ENCODE measurements around the gene LITAFD.
A peak's percentile ranks its signal among the peaks of the same experiment; 100 is the strongest.

LITAFD gene

DNA sequence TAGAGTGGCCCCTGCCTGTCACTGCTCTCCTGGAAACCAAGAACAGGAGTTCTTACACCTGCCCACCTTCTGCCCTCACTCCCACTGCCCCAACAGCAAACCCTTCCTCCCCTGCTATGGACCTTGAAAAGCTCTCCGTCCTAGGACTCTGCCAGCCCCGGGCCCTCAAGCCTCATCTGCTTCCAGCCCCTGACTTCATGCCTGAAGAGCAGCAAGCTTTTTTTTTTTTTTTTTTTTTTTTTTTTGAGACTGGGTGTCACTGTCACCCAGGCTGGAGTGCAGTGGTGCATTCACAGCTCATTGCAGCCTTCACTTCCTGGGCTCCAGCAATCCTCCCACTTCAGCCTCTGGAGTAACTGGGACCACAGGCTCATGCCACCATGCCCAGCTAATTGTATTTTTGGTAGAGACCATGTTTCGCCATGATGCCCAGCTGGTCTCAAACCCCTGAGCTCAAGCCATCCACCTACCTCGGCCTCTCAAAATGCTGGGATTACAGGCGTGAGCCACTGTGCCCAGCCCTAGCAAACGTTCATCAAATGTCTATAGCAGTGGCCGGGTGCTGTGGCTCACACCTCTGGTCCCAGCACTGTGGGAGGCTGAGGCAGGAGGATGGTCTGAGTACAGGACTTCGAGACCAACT, 30.3 kb upstream of the LITAFD start:
- Mint-ChIP-seq H3K36me3 (ENCODE audit: low read depth) (peaks cover 59% of the 10 kb centered on the region), H3K27ac (no peak overlapping the region), H3K27me3 (no peaks in the 10 kb centered on the region), H3K9me3 (no peaks in the 10 kb centered on the region), H3K4me3 (no peak overlapping the region), H3K4me1 (ENCODE audit: low read depth) (peaks cover 27% of the 10 kb centered on the region)

DNA sequence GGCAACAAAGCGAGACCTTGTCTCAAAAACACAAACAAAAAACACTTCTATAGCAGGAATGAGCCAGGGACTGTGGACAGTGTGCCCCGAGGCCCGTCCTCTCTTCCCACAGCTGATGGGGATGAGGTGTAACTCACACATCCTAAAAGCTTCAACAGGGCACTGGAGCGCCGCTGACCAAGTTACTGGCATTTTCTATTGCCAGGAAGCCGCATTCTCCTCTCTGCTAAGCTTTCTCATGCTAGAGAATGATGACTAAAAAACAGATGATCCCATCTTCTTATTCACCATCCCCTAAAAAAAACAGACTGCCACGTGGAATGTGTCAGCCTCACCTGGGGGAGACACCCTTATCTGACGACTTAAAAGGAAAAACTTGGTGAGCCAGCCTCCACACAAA, 29.6 kb upstream of the LITAFD start:
- Mint-ChIP-seq H3K9me3 (no peaks in the 10 kb centered on the region), H3K27ac (peak overlapping the region; percentile 29), H3K27me3 (no peaks in the 10 kb centered on the region), H3K4me3 (no peak overlapping the region), H3K4me1 (ENCODE audit: low read depth) (peaks cover 27% of the 10 kb centered on the region), H3K36me3 (ENCODE audit: low read depth) (peaks cover 59% of the 10 kb centered on the region)

DNA sequence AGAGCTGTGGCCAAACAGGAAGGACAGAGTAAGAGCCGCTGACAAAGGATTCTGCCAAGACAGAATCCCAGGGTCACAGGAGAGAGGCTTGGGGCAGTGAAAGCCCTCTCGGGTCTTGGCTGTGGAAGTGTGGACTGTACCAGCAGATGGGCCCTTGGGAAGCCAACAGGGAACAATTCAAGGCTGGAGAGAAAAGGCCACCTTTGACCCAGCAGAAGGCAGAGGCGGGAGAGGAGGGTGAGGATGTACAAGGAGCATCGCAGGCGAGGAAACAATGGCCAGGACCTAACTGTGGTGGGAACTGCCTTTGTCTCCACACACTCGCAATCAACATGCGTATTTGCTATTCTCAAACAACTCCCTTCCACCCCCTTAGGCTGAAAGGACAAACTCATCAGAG, 29.0 kb upstream of the LITAFD start:
- H3K9me3 Mint-ChIP-seq, result no peaks in the 10 kb centered on the region
- no peak overlapping the region for H3K4me3 Mint-ChIP-seq
- peaks cover 64% of the 10 kb centered on the region for H3K36me3 Mint-ChIP-seq (ENCODE audit: low read depth)
- H3K27ac Mint-ChIP-seq, result no peak overlapping the region
- H3K4me1 Mint-ChIP-seq (ENCODE audit: low read depth), result peaks cover 27% of the 10 kb centered on the region
- no peaks in the 10 kb centered on the region for H3K27me3 Mint-ChIP-seq

DNA sequence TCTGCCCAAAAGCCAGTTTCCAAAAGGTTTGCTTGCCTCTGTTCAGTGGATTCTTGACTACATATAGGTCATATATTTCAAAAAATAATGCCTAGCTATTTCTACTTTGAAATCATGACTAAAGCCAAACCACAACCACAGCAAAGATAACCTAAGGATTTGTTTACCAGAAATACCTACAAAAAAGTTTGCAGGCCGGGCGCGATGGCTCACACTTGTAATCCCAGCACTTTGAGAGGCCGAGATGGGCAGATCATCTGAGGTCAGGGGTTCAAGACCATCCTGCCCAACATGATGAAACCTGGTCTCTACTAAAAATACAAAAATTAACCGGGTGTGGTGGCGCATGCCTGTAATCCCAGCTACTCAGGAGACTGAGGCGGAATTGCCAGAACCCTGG, 28.5 kb upstream of the LITAFD start:
- H3K27me3 Mint-ChIP-seq, result no peaks in the 10 kb centered on the region
- no peak overlapping the region for H3K27ac Mint-ChIP-seq
- peaks cover 27% of the 10 kb centered on the region for H3K4me1 Mint-ChIP-seq (ENCODE audit: low read depth)
- no peaks in the 10 kb centered on the region for H3K9me3 Mint-ChIP-seq
- H3K4me3 Mint-ChIP-seq, result no peak overlapping the region
- H3K36me3 Mint-ChIP-seq (ENCODE audit: low read depth), result peaks cover 65% of the 10 kb centered on the region

DNA sequence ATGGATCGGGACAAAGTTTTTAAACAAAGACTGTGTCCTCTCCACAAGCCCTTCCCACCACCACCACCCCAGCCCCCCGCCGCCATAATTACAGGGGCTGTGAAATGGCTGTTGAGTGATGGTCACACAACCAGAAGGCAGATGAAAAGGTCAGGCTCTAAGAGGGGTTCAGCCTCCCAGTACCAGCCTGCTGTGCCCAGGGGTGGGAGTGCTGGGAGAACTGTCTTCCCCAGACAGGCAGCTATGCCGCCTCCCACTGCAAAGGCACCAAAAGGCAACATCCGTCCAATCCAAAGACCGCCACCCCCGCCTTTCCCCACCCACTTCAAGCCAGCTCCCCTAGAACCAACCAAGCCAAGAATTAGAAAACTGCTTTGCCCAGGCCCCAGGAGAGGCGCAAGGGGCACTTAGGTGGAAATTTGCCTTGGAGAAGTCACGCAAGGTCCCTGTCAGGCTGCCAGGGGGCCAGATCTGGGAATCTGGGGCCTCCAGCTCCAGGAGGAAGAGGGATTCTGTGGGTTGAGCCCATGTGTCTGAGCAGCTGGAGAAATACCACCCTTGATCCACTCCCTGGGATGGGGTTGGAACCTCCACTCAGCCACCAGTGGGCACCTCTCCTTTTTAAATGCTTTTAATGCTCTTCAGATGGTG, 27.7 kb upstream of the LITAFD start:
- H3K36me3 Mint-ChIP-seq (ENCODE audit: low read depth), result peaks cover 62% of the 10 kb centered on the region

DNA sequence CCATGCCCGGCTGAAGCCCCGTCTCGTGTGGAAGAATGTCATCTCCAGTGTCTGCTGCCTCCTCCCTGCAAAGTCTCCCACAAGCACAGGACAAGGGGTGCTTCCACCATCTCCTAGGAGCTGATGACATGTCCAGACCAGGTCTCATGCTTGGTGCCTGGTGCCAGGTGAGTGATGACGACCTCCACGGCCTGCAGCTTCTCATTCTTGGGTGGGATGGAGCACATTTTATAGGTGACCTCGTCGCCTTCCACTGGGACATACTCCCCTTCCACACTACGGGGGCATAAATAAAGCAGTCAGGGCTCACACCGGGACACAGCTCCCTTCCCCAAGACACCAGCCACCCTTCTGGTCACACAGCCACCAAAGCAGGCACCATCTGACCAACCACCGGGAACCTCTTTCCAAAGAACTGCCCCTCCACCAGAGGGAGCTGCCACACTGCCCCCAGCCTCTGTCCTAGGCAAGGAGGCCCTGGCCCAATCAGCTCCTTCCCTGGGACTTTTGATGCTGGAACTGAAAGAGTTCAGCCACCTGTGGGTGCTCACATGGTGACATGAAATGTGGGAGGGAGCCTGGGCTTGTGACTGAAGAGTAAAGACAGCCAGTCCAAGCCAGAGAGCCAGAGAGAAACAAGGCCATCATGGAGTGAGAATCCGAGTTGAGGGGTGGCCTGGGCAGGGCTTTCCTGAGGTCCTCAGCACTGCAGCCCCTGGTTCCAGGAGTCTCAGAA, 26.9 kb upstream of the LITAFD start:
- no peak overlapping the region for H3K4me3 Mint-ChIP-seq
- no peaks in the 10 kb centered on the region for H3K9me3 Mint-ChIP-seq
- H3K27ac Mint-ChIP-seq, result peak overlapping the region; percentile 29
- H3K4me1 Mint-ChIP-seq (ENCODE audit: low read depth), result peaks cover 15% of the 10 kb centered on the region
- no peaks in the 10 kb centered on the region for H3K27me3 Mint-ChIP-seq
- peaks cover 55% of the 10 kb centered on the region for H3K36me3 Mint-ChIP-seq (ENCODE audit: low read depth)

More for the DNA sequence above, 27.7 kb upstream of the LITAFD start:
- Mint-ChIP-seq H3K4me3 (no peak overlapping the region), H3K9me3 (no peaks in the 10 kb centered on the region), H3K27ac (no peak overlapping the region), H3K4me1 (ENCODE audit: low read depth) (peaks cover 23% of the 10 kb centered on the region), H3K27me3 (no peaks in the 10 kb centered on the region)

DNA sequence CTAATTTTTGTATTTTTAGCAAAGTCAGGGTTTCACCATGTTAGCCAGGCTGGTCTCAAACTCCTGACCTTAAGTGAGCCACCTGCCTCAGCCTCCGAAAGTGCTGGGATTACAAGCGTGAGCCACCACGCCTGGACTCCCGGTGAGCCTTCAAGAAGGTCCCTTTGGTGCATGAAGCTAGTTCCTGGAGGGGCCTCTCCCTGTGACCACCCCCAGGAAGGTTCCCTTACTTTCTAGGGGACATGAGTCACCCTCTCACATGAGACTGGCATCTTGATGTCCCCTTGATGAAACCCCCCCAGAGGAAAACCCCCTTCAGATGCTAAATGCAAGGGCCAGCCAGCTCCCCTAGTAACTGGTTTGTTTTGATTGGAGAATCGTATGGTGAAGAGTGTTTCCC, 26.2 kb upstream of the LITAFD start:
- peaks cover 49% of the 10 kb centered on the region for H3K36me3 Mint-ChIP-seq (ENCODE audit: low read depth)
- no peak overlapping the region for H3K27ac Mint-ChIP-seq
- H3K9me3 Mint-ChIP-seq, result no peaks in the 10 kb centered on the region
- no peak overlapping the region for H3K4me3 Mint-ChIP-seq
- H3K27me3 Mint-ChIP-seq, result no peaks in the 10 kb centered on the region
- H3K4me1 Mint-ChIP-seq (ENCODE audit: low read depth), result peaks cover 9% of the 10 kb centered on the region

DNA sequence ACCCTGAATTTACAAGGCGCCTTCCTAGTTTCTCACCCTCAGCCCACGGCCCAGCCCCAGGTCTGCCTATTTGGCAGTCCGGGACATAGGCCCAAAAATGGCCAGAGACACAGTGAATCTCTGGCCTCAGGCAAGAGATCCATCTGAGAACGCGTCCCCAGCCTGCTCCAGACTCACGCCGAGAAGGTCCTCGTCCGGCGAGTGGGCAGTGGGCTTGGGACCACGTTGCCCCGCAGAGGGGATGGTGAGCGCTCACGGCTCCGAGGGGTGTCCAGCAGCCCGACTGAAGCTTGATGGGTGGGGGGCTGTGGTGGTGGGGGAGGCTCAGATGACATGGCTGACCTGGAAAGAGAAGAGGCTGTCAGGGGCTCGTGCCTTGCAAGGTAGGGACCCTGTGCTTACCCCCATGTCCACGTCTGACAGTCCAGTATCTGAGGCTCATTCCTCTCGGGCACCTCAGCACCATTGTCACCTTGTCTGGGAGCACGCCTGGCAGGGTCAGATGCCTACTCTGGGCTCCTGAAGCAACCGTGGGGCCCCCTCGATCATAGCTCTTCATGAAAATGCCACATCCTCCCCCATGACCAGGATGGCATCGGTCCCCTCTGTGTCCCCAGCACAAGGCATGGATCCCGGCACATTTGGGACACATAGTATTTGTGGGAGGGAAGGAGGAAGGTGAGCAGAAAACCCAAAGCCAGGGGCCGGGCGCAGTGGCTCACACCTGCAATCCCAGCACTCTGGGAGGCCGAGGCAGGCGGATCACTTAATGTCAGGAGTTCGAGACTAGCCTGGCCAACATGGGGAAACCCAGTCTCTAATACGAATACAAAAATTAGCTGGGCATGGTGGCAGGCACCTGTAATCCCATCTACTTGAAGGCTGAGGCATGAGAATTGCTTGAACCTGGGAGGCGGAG, 22.9 kb upstream of the LITAFD start:
- Mint-ChIP-seq H3K4me1 (ENCODE audit: low read depth) (peaks cover 14% of the 10 kb centered on the region), H3K36me3 (ENCODE audit: low read depth) (peaks cover 30% of the 10 kb centered on the region), H3K9me3 (no peaks in the 10 kb centered on the region), H3K4me3 (no peak overlapping the region), H3K27me3 (no peaks in the 10 kb centered on the region), H3K27ac (peak overlapping the region; percentile 59)

DNA sequence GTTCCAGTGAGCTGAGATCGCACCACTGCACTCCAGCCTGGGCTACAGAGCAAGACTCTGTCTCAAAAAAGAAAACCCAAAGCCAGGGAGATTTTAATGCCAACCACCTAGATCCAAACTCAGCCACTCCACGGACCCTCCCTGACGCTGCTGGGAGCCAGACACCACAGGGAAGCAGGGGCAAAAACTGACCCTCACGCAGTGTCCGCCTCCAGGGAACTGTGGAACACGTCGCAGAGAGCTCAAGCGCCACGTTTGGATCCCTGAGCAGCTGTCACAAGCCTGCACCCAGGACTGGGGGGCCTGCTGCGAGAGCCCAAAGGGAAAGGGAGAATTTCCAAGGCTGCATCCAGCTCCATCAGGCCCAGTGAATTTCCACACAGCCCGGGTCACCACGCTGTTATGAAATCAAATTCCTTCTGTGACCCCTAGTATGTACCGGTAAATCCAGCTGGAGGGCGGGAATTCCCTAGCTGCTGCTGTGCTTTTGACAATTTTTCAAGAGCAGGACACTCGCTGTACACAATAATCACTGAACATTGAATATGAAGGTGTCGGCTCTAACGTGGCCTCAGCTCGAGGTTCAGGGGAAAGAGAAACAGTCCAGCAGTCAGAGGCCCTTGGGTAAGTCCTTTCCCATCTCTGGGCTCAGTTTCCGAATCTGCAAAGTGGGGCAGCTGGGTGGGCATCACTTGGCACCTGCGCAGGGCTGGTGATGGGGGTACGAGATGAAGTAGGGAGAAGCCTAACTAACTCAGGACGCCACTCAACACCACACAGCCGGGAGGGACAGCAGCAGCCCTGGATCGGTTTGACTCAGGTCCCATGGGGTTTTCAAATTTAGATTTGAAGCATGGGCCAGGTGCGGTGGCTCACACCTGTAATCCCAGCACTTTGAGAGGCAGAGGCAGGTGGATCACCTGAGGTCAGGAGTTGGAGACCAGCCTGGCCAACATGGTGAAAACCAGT, 22.0 kb upstream of the LITAFD start:
- Mint-ChIP-seq H3K36me3 (ENCODE audit: low read depth) (peaks cover 25% of the 10 kb centered on the region), H3K4me3 (no peak overlapping the region)

DNA sequence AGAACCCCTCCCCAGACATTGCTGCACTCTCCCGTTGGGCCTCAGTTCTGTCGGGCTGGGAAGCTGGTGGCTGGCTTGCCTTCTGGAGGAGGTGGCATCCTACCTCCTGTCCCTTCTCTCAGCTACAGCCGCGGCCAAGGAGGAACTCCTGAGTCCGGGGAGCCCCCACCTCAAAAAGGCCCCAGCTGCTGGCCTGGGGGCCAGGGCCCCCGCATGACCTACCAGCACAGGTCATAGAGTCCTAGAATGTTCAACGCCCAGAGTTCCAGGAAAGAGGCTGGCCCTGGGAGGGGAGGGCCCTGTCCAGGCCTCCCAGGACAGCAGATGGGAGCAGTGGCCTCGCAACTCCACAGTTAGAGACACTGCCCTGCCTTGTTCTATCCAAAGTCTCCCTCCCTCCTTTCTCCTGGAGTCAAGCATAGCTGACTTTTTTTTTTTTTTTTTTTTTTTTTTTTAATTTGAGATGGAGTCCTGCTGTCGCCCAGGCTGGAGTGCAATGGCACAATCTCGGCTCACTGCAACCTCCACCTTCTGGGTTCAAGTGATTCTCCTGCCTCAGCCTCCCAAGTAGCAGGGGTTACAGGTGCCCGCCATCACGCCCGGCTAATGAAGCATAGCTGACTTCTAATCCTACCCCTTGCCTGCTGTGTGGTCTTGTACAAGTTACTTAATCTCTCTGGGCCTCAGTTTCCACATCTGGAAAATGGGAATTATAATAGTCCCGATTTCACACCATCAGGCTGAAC, 20.4 kb upstream of the LITAFD start:
- peak overlapping the region; percentile 71 for H3K27ac Mint-ChIP-seq

More for the DNA sequence above, 22.0 kb upstream of the LITAFD start:
- Mint-ChIP-seq H3K27ac (peak overlapping the region; percentile 72), H3K4me1 (ENCODE audit: low read depth) (peaks cover 18% of the 10 kb centered on the region), H3K9me3 (no peaks in the 10 kb centered on the region), H3K27me3 (no peaks in the 10 kb centered on the region)

DNA sequence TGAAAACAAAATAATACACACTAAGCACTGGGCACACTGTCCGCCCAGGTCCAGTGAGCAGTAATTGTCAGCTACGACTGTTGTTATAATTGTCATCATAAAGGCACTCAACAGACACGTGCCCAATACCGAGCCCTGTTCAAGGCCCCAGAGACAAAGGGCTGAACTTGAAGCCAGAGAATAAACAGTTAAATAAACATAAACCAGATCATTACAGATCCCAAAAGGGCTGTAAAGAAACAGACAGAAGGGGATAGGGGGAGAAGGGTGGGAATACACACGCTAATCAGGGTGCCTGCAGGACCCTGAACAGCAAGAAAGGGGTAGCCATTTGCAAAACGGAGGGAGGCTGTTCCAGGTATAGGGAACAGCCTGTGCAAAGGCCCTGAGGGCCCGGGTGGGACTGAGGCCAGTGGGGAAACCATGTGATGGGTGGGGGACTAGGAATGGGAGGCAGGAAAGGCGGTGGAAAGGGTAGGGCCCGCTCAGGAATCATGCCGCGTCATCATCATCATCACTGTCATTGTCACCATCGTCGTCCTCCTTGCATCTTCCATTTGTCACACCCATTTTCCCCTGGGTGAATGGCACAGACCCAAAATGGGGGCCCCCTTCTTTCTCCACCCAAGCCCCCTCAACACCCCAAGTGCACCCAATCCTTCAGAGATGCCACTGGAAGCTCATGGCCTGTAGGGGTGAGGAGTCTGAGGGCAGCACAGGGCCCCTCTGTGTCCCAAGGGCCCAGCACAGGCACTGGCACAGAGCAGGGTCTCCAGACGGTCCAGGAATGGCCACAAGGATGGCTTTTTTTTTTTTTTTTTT, 19.6 kb upstream of the LITAFD start:
- H3K4me1 Mint-ChIP-seq (ENCODE audit: low read depth), result peaks cover 29% of the 10 kb centered on the region
- H3K4me3 Mint-ChIP-seq, result no peak overlapping the region
- peak overlapping the region; percentile 71 for H3K27ac Mint-ChIP-seq
- no peaks in the 10 kb centered on the region for H3K9me3 Mint-ChIP-seq
- no peaks in the 10 kb centered on the region for H3K27me3 Mint-ChIP-seq
- H3K36me3 Mint-ChIP-seq (ENCODE audit: low read depth), result peaks cover 15% of the 10 kb centered on the region

More for the DNA sequence above, 20.4 kb upstream of the LITAFD start:
- peaks cover 14% of the 10 kb centered on the region for H3K36me3 Mint-ChIP-seq (ENCODE audit: low read depth)
- H3K4me3 Mint-ChIP-seq, result no peak overlapping the region
- H3K27me3 Mint-ChIP-seq, result no peaks in the 10 kb centered on the region
- no peaks in the 10 kb centered on the region for H3K9me3 Mint-ChIP-seq
- peaks cover 24% of the 10 kb centered on the region for H3K4me1 Mint-ChIP-seq (ENCODE audit: low read depth)

DNA sequence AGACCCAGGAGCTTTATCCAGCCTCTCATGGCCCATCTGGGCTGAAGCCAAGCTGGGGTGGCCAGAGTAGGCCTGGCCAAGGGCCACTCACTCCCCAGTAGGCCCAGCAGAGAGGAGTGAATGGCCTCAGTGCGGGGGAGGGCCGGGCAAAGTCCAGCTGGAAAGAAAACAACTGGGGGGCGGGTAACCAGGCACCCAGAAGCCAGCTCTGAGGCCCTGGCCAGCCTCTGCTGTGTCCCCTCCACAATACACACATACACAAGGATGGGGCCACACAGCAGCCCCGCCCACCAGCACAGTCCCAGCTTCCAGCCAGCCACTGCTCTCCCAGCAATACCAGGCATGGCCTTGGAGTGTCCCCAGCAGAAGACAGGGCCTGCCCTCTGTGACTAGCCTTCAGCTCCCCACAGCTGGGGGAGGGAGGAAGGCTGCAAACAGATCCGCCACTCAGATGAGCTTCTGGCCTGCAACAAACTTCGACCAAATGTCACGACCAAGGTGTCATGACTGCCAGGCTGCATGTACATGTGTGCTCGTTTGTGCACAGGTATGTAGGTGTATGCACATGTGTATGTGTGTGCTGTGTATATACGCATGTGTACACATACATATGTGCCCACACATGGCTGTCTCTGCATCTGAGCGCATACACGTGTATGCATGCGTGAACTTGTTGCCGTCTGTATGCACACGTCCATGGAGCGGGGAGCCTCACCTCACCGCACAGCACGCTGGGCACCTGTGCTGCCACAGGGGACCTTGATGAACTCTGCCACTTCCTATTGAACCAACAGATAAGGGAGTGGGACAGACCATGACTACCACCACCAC, 18.3 kb upstream of the LITAFD start:
- Mint-ChIP-seq H3K9me3 (no peaks in the 10 kb centered on the region), H3K27ac (peak overlapping the region; percentile 65), H3K4me3 (no peak overlapping the region), H3K4me1 (ENCODE audit: low read depth) (peaks cover 34% of the 10 kb centered on the region), H3K27me3 (no peaks in the 10 kb centered on the region), H3K36me3 (ENCODE audit: low read depth) (peaks cover 12% of the 10 kb centered on the region)

Data from stimulated activated naive CD8-positive, alpha-beta T cell treated with anti-CD3 and anti-CD28 coated beads, Interleukin-15, Interleukin-2, amounts not matched to agents 100 ng/mL and 50 ng/mL, for 24 hours (primary cell).